NCI-H1105 treated with DMSO at 0.1 percent for 48 hours (cell line): ENCODE measurements around the gene ADSS1.
A peak's percentile ranks its signal among the peaks of the same experiment; 100 is the strongest.
"Not testable (repeated sequence)": the region's sequence is repeated elsewhere in the genome, so short reads cannot be mapped to it uniquely, and the experiment has no call there.

ENCODE experiments used
- DNase-seq: peaks from one replicate; lab custom pipeline; 2025; lab: John Stamatoyannopoulos, UW

ADSS1 gene

DNA sequence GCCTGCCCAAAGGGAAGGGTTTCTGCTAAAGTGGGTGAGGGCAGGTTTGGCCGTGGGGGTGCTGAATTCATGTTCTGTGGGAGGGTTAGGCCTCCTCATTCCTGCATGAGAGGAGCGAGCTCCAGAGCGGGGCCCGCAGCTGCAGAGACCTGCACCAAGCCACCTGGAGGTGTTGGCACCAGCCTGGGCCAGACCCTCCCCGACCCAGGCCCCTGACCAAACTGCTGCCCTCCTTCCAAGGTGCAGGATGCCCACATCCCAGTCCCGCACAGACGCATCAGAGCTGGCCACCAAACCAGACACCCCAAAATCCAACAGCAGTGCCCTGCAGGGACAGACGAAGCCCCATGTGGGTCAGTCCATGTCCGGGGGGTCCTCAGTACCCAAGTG, 10.6 kb downstream of the ADSS1 start:
- DNase-seq: no peak

DNA sequence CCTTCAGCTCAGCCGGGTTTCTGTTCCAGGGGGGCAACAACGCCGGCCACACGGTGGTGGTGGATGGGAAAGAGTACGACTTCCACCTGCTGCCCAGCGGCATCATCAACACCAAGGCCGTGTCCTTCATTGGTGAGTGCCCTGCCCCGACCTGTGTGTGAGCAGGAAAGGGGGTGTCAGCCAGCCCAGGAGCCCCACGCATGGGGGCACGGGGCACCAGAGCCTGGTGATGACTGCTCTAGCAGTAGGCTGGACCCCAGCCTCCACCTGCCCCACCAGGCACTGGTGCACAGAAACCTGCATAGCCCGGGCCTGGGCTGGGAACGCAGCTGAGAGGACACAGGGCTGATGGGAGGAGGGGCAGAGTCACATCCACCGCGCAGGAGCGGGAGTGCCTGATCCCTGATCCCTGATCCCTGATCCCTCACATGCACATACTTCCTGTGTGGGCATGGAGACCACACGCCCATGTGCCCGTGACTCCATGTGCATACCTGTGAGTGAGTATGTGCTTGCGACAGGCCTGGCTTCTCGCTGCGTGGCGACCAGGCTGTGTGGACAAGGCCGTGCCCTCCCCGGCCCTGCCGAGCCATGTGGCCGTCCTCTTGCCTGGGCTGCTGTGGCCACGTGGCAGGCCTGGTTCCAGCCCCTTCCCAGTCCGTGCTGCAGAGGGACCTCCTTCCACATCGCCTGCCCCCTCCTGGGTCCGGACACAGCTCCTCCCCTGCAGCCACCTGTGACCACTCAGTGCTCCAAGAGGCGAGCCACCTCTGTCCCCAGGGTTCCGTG, 11.2 kb downstream of the ADSS1 start:
- no peak for DNase-seq

DNA sequence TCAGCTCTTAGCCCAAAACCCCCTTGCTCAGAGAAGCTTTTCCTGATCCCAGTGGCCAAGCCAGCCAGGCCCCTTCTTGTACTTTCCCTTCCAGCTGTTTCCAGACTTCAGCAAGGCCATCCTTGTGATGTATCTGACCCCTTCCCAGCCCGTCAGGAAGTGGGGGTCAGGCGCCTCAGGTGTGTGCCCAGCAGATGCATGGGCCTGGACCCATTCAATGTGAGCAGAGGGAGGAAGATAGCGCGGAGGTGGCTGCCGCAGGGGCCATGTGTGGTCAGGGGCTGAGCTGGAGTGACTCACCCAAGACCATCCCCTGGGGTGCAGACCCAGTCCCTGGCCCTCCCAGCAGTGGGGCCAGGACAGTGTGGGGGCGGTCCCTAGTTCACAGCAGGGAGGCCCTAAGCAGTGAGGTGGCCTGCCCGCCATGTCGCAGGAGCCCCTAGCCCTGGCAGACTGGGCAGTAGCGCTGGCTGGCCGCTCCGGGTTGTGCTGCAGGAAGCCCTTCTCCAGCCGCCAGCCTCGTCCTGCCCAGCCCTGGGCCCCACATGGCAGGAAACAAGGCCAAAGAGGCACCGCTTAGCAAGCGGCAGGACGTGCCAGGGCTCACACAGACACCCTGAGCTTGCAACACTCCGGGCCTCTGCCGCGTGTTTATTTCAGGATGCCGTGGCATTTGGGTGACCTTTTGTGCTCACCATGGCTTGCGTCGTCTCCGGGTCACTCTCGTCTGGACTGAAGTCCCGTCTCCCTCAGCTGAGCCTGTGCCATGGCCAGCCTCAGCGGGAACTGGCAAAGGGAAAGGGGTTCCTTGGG, 12.0 kb downstream of the ADSS1 start:
- DNase-seq: no peak

DNA sequence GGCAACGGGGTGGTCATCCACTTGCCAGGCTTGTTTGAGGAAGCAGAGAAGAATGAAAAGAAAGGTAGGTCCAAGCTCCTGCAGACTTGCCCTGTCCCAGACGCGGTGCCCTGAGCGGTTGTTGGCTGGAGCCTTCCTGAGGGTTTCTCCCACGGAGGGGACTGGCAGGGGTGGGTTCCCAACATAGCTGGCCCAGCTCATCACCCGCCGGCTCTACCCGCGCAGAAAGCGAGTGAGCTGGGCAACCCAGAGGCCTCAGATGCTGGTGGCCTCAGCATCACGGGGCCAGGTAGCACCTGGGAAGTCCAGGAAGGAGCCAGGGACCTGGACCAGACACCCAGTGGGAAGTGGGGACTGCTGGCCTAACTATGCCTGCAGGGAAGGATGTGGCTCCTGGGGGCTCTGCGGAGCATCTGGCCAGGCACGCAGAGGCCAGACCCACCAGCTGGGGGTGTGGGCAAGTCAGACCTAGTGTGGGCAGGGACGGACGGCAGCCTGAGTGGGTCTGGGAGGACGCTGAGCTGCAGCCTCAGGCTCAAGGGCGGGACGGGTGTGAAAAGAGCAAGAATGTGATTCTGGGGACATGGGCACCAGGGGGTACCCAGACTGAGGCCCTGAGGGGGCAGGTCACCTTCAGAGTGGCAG, 14.5 kb downstream of the ADSS1 start:
- DNase-seq: no peak

DNA sequence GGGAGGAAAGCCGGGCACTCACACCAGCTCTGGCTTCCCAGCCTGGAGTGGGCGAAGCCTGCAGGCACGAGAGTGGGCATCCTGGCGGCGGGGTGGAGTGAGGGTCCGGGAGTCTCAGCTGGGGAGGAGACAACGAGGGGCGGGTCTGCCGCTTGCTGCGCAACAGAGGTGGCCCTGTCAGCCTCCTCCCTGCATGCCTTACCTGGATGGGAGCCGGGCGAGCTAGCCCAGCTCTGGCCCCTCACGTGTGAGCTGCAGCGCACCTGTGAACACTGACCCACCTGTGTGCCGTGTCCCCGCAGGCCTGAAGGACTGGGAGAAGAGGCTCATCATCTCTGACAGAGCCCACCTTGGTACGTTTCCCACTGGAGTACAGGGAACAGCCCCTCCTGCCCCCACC, 15.0 kb downstream of the ADSS1 start:
- DNase-seq: no peak

DNA sequence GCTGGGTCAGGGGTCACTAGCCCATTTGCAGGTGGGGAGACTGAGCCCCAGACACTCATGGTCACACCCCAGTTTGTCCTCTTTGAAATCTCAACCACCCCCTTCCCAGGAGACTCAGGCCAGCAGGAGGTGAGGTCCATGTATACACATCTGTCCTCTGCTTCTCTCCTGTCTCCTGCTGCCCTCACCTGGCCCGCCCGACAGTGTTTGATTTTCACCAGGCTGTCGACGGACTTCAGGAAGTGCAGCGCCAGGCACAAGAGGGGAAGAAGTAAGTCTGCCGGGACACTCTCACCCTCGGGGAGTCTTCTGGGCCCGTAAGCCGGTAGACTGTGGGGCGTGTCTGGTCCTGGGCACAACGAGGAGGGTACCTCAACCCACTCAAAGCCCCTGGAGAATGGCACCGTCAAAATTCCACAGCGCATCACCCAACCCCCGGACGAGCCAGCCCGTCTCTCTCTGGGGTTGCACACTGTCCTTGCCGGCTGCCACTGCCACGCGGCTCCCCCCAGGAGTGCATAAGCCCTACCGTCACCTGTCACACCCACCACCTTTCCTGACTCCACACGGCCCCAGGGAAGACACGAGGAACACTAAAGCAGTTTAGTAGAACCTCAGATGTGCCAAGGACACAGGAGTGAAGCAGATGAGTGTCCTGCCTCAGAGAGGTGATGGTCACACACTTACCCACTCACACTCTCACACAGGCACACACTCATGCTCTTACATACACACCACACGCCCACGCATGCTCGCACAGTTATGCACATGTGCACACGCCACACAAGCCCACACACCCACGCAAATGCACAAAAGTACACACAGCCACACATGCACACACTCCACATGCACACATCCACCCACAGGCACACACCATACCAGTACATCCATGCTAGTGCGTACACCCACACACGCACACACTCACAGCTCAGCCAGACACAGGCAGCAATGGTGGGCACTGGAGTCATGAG, 15.8 kb downstream of the ADSS1 start:
- DNase-seq: no peak

DNA sequence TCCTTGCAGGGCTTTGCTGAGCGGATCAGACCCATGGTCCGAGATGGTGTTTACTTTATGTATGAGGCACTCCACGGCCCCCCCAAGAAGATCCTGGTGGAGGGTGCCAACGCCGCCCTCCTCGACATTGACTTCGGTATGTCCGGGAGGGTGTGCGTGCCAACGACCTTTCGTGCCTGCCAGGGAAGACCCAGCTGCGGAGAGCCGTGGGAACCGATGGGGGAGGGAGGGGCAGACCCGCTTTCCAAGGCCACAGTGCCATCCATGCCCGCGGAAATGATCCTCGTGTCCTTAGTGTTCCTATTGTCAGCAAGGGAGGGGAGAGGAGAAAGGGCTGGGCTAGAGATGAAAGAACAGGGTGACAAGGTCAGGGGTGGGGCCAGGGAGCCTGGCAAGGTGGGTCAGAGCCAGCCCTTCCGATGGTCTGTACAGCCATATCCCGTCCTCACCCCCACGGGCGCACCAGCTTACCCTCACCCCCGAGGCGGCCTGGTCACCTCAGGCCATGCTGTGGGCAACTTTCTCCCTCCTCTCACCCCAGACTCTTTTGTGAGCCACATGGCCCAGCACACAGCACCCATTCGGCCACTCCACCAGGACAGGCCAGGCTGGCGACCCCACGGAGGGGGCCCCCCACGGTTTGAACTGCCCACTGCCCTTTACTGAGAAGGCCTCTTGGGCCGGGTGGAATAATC, 17.2 kb downstream of the ADSS1 start:
- no peak for DNase-seq

DNA sequence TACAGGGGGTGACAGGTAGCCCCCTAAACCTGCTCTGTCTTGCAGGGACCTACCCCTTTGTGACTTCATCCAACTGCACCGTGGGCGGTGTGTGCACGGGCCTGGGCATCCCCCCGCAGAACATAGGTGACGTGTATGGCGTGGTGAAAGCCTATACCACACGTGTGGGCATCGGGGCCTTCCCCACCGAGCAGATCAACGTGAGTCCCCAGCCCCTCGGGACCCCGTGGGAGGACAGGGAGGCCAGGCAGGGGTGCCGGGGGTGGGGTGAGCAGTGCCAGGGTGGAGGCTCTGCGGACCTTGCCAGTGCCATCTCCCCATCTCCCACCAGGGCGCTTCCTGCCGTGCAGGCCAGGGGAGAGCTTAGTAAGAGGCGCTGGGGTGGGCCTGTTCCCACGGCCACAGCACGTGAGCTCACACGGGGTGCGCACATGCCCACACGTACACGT, 17.8 kb downstream of the ADSS1 start:
- no peak for DNase-seq

DNA sequence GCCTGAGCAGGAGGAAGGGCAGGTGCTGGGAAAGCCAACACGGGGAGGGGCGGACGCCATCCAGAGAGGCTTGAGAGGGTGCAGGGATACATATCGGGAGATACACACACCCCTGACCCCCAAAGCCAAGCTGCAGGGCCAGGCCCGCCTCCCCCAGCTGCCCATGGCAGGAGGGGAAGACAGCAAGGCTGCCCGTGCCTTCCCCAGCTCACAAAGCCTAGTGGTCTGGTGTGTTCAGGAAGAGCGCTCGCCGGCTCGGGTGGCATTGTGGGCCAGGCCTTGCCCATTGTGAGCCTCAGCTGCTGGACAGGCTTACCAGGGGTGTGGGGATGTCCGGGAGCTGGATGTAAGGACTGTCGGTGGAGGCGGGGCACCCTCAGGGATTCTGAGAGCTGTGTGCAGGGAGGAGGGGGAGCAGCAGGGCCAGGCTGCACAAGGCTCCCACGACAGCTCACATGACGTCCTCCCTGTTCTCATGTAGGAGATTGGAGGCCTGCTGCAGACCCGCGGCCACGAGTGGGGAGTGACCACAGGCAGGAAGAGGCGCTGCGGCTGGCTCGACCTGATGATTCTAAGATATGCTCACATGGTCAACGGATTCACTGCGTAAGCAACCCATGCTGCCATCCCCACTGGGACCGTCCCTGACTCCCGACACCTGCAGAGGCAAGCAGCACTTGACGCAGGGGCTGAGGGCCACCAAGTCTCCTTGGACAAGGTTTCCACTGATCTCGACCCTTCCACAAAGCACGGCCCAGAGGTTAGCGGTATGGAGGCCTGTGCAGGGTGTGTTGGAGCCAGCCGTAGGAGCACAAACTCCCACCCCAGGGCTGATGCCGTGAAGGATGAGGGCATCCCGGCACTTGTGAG, 18.8 kb downstream of the ADSS1 start:
- no peak for DNase-seq

DNA sequence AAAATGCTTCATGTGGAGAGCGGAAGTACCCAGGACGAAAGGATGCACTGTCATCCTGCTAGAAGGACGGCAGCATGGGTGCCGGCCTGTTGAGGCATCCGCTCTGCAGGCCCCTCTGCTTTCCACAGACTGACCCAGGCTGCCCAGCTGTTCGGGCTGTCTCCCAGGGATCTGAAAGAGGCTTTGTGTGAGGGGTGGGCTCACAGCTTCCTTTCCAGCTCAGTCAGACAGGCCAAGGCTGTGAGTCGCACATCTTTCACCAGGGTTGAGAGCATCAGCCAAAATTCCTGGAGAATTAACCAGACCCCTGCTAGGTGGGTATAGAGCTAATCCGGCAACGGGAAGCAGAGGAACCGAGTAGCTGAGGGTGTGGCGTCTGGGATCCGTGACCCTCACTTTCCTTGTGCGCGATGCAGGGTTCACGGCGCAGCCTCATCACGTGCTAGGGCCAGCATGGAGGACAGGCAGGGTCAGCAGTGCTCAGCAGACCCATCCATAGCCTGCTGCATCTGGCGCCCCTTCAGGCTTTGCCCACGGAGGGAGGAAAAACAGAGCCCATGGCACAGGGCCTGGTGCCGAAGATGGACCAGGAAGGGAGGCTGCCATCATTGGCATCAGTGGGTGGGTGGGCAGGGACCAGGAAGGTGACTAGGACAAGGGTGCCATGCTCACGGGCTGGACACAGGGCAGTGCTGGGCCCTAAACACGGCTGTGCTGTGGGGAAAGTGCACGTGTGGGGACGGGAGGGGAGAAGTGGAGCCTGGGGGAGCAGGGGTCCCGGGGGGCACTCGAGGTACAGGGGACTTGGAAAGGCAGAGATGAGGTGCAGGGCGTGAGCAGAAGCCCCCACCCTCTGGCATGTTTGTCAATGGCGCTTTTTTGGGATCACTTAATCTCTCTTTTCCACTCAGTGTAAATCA, 19.7 kb downstream of the ADSS1 start:
- DNase-seq: no peak

DNA sequence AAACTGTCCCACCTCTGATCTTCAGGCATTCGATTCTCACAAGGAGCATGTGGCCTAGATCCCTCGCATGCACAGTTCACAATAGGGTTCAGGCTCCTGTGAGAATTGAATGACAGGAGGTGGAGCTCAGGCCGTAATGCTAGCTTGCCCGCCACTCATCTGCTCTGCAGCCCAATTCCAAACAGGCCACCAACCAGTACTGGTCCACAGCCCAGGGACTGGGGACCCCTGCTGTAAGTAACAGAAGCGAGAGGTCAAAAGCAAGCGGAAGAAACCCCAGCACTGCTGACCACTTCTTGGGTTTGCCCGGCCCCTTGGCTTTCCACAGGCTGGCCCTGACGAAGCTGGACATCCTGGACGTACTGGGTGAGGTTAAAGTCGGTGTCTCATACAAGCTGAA, 20.5 kb downstream of the ADSS1 start:
- DNase-seq: no peak

DNA sequence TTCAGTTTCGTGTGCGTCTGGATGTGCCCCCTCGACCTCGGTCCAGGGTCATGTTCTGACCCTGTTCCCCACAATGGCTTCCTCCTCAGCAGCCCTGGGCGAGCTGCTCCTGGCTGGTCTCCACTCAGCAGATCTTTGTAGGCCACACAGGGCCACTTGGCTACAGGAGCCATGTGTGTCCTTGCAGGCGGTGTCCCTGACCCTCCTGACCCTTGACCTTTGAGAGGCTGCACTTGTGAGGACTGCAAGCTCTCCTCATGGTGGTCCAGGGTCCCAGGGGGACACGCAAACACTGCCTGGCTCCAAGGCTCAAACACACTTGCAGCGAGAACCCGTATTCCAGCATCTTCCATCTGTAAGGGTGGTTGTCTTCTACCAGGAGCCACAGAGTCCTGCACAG, 21.4 kb downstream of the ADSS1 start:
- no peak for DNase-seq

DNA sequence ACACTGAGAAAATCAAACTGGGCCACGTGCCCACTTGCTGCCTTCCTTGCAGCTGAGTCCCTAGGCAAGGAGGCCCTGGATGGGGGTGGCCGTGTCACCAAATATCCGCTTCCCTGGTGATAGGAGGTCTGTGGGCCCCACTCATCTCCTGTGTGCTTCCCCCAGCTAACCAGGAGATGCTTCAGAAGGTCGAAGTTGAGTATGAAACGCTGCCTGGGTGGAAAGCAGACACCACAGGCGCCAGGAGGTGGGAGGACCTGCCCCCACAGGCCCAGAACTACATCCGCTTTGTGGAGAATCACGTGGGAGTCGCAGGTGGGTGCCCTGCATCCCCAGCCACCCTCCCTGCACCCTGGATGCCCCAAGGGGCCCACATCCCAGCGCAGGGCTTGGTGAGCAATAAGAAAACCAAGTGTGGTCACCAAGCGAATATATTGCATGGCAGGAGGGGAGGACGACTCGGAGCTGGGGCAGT, 22.1 kb downstream of the ADSS1 start:
- DNase-seq: no peak

DNA sequence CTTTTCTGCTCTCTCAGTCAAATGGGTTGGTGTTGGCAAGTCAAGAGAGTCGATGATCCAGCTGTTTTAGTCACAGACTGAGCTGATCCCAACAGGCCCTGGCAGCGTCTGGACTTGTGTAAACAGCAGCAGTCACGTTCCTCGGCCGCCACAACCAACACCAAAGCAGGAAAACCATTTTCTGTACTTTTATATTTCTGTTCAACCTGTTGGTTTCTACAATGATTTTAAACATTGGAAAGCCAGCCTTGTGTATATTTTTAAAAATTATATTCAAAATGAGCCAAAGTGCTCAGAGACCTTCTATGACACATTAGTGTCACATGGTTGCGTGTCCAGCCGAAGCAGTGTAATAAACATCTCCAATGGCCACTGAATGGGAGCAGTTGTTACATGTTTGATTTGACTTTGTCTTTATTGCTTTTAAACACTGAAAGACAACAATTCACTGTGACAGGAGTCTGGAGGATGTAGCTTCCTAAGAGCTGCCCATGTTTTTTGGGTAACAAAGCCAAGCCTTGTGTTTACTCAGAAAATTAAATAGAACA, 23.0 kb downstream of the ADSS1 start:
- DNase-seq: peak; percentile 58

DNA sequence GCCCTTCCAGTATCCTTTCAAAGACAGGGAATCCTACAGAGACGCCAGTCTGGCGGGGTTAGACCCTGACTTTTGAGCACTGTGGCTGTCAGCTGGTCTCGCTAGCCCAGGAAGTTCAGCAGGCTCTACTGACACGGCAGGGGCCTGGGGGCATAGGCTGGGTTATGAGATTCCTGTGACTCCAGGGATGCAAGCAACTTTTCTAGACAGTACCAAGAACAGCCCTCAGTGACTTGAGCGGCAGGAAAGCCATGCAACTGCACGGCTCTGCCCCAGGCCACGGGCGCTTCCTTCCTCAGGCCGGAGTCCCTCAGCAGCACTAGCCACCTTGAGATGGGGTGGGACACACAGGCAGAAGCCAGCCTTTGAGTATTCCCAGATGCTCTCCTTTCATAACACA, 23.8 kb downstream of the ADSS1 start:
- DNase-seq: peak; percentile 20

DNA sequence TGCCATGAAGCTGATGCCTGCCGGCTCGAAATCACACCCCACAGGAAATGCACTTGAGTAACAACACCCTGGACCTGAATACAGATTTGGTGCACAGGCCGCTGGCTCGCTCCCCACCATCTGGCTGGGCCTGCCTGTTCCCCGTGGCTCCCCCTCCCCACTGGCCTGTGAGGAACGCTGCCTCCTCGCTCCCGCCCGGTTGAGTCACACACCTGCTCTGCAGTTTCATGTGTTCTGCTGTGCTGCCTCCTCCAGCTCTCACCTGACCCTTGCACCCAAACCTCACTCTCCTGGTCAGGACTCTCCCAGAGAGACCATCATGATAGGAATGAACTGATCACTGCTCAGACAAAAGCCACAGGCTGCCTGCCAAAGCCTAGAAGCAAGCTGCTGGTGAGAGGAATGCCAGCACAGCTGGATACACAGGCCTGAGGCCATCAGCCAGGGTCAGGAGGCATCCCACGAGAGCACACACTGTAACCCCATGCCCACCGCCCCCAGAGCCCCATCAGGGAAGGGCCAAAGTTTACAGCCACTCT, 25.2 kb downstream of the ADSS1 start:
- DNase-seq: no peak

DNA sequence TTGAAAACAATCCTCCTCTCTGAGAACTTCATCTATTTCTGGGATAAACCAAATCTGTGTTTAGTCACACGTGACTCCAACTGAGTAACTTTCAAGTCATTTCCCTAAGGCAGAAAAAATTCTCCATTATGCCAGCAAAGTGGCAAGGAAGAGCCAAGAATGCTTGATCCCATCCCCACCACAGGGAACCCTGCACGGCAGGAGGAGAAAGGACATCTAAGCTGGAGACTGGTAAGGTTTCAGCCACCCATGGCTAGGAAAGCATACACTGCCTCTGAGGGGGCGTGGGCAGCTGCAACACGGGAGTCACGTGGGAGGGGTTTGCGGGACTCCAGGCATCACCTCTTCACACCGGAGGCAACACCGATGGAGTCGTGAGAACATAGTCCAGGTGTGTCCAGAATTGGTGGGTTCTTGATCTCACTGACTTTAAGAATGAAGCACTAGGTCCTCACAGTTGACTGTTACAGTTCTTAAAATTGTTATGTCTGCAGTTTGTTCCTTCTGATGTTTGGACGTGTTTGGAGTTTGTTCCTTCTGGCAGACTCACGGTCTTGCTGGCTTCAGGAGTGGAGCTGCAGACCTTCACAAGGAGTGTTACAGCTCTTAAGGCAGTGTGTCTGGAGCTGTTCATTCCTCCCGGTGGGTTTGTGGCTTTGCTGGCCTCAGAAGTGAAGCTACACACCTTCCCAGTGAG, 26.2 kb downstream of the ADSS1 start:
- DNase-seq: no peak

DNA sequence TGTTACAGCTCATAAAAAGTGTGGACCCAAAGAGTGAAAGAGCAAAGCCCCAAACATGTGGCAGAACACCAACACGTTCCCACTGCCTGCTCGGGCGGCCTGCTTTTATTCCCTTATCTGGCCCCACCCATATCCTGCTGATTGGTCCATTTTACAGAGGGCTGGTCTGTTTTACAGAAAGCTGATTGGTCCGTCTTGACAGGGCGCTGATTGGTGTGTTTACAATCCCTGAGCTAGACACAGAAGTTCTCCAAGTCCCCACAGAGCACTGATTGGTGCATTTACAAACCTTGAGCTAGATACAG, 26.7 kb downstream of the ADSS1 start:
- DNase-seq: not testable (repeated sequence)
